Gastroesophageal sphincter (tissue), 3 donors: Measurements from ENCODE around the gene NRP1.

ENCODE experiments used
- CTCF ChIP-seq, 4 experiments: fragments of 200-600 bp in 2 of 4; fragments of 450-650 bp in 2 of 4; sonication (generic) in 1 of 4; IDR thresholded peaks; one replicate each; pipeline ENCODE4 v1.5.1; 2017 to 2019; ENCODE audit warnings: antibody characterized with exemption in 4 of 4, mild to moderate bottlenecking in 2 of 4, moderate library complexity in 2 of 4
- EP300 ChIP-seq: sonication (generic); formaldehyde crosslinking; IDR thresholded peaks from one replicate; pipeline ENCODE4 v1.6.1; 2017; ENCODE audit warnings: antibody characterized with exemption, mild to moderate bottlenecking
- POLR2A ChIP-seq, 2 donors: fragments of 450-650 bp; IDR thresholded peaks; one replicate each; pipeline ENCODE4 v1.6.1; 2017; ENCODE audit warnings: antibody characterized with exemption in 2 of 2, mild to moderate bottlenecking in 2 of 2, moderate library complexity in 1 of 2

- no peak for TF ChIP-seq EP300
- TF ChIP-seq CTCF (IDR thresholded peaks at IDR 0.05) = no peak
- TF ChIP-seq POLR2A (IDR thresholded peaks at IDR 0.05) = no peak
Observed at GRCh38 chr10:33315891-33316290, 18.6 kb downstream of the NRP1 start.
